Measurements from ENCODE around the gene CD8A. TPM values are rescaled to one million over a fixed set of nuclear protein-coding genes. Genes with fewer than 3 reads are reported as not detected.

CD8A gene
- total RNA-seq, 1 donor from 2014 or later, result 0.14 TPM

- peaks cover 45% of the 10 kb centered on the region for H3K27me3 Mint-ChIP-seq (ENCODE audit: low read depth, unreplicated experiment)
- FAIRE-seq (no peak), DNase-seq (ENCODE audit: low read depth) (no peak)
- peaks cover 18% of the 10 kb centered on the region for H3K9me3 ChIP-seq (ENCODE audit: insufficient read depth, low read depth, low read length)
- H3K4me3 ChIP-seq (ENCODE audit: insufficient read depth, low read depth, low read length), result no peak overlapping the region
- H3K4me3 Mint-ChIP-seq (ENCODE audit: unreplicated experiment), result no peak overlapping the region
- no peaks in the 10 kb centered on the region for H4K20me1 ChIP-seq (ENCODE audit: insufficient read depth, low read length)
- H3K36me3 Mint-ChIP-seq (ENCODE audit: low read depth, unreplicated experiment), result peaks cover 10% of the 10 kb centered on the region
- H3K4me2 ChIP-seq (ENCODE audit: low read length), result no peak overlapping the region
- no peak overlapping the region for H3K27ac Mint-ChIP-seq (ENCODE audit: unreplicated experiment)
- TF ChIP-seq CTCF (IDR thresholded peaks at IDR 0.05; ENCODE audit: insufficient read depth, low read depth, low read length) (no peak), EZH2 (IDR thresholded peaks at IDR 0.05; ENCODE audit: insufficient read depth, low read length) (no peak)
- H3K4me1 Mint-ChIP-seq (ENCODE audit: low read depth, unreplicated experiment), result peaks cover 5% of the 10 kb centered on the region
- no peak overlapping the region for H2AFZ ChIP-seq (ENCODE audit: low read depth, low read length)
- no peak overlapping the region for H3K27ac ChIP-seq (ENCODE audit: low read depth, low read length)
- H3K27me3 ChIP-seq (ENCODE audit: insufficient read depth, low read length), result peaks cover 34% of the 10 kb centered on the region
- H3K9me3 Mint-ChIP-seq (ENCODE audit: unreplicated experiment), result peaks cover 22% of the 10 kb centered on the region
- H3K4me1 ChIP-seq (ENCODE audit: insufficient read depth, low read length), result no peaks in the 10 kb centered on the region
- H3K79me2 ChIP-seq (ENCODE audit: insufficient read depth, low read length), result no peaks in the 10 kb centered on the region
- no peaks in the 10 kb centered on the region for H3K36me3 ChIP-seq (ENCODE audit: insufficient read depth, low read length)
- no peak overlapping the region for H3K9ac ChIP-seq (ENCODE audit: low read length)
These were observed 4.1 kb upstream of the CD8A start for GRCh38 chr2:86794861-86795260.

DNA sequence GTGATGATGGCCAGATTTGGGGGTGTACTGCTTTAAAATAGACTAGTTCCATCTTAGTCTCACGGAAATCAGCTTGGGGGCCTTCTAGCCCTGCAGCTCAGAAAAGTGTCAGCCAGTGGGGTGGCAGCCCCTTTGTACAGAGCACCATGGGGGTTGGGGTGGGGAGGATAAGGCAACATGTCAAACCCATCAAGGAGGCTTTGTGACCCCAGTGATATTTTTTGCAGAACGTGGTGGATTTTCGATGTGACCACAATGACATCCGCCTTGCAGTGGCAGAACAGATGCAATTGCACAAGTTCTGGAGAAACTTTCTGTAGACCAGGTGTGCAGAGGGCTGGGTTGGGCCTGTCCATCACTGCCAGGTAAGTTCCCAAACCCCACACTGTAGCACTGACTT, 3.0 kb upstream of the CD8A start:
- peaks cover 51% of the 10 kb centered on the region for H3K27me3 Mint-ChIP-seq (ENCODE audit: low read depth, unreplicated experiment)
- no peaks in the 10 kb centered on the region for H4K20me1 ChIP-seq (ENCODE audit: insufficient read depth, low read length)

More for the DNA sequence above, 3.0 kb upstream of the CD8A start:
- H3K79me2 ChIP-seq (ENCODE audit: insufficient read depth, low read length), result no peaks in the 10 kb centered on the region
- H3K4me1 ChIP-seq (ENCODE audit: insufficient read depth, low read length), result no peaks in the 10 kb centered on the region
- H3K36me3 Mint-ChIP-seq (ENCODE audit: low read depth, unreplicated experiment), result peaks cover 10% of the 10 kb centered on the region
- H2AFZ ChIP-seq (ENCODE audit: low read depth, low read length), result no peak overlapping the region
- H3K4me3 Mint-ChIP-seq (ENCODE audit: unreplicated experiment), result no peak overlapping the region
- H3K9me3 ChIP-seq (ENCODE audit: insufficient read depth, low read depth, low read length), result peaks cover 18% of the 10 kb centered on the region
- no peak overlapping the region for H3K4me3 ChIP-seq (ENCODE audit: insufficient read depth, low read depth, low read length)
- TF ChIP-seq EZH2 (IDR thresholded peaks at IDR 0.05; ENCODE audit: insufficient read depth, low read length) (no peak), CTCF (IDR thresholded peaks at IDR 0.05; ENCODE audit: insufficient read depth, low read depth, low read length) (no peak)
- DNase-seq (ENCODE audit: low read depth) (no peak), FAIRE-seq (no peak)
- peaks cover 45% of the 10 kb centered on the region for H3K27me3 ChIP-seq (ENCODE audit: insufficient read depth, low read length)
- H3K4me1 Mint-ChIP-seq (ENCODE audit: low read depth, unreplicated experiment), result peaks cover 5% of the 10 kb centered on the region
- H3K4me2 ChIP-seq (ENCODE audit: low read length), result no peak overlapping the region
- peaks cover 22% of the 10 kb centered on the region for H3K9me3 Mint-ChIP-seq (ENCODE audit: unreplicated experiment)
- no peak overlapping the region for H3K27ac Mint-ChIP-seq (ENCODE audit: unreplicated experiment)
- no peak overlapping the region for H3K9ac ChIP-seq (ENCODE audit: low read length)
- H3K27ac ChIP-seq (ENCODE audit: low read depth, low read length), result no peak overlapping the region
- no peaks in the 10 kb centered on the region for H3K36me3 ChIP-seq (ENCODE audit: insufficient read depth, low read length)

Measured in astrocyte (in vitro differentiated cells and primary cell).